ENCODE measurements around the gene RBM18. TPM values are rescaled to one million over a fixed set of nuclear protein-coding genes. Genes with fewer than 3 reads are reported as not detected.

The RBM18 gene
- total RNA-seq, 1 experiment from 2014 or later: 32.5 TPM

- no peaks in the 10 kb centered on the region for H3K4me1 ChIP-seq (ENCODE audit: control insufficient read depth in 1 of 2, insufficient read depth in 2 of 2, low read length in 2 of 2)
- no peaks in the 10 kb centered on the region for H3K9me3 ChIP-seq (ENCODE audit: control insufficient read depth in 1 of 2, insufficient read depth in 1 of 2, low read depth in 1 of 2, low read length in 2 of 2)
- H3K27ac ChIP-seq (ENCODE audit: low read depth, low read length): no peak overlapping the region
- CTCF ChIA-PET: no interaction called here
- H4K20me1 ChIP-seq (ENCODE audit: insufficient read depth): no peaks in the 10 kb centered on the region
- POLR2A ChIA-PET: no interaction called here
- ATAC-seq (no peak), DNase-seq (ENCODE audit: low read depth, low spot score) (no peak)
- RAD21 ChIA-PET (ENCODE audit: low non-redundant PET in 1 of 2, low total read pairs in 2 of 2, uncharacterized antibody in 2 of 2, unreplicated experiment in 2 of 2): no interaction called here
- no peaks in the 10 kb centered on the region for H3K27me3 ChIP-seq (ENCODE audit: insufficient read depth, low read length)
- no peak overlapping the region for H3K4me2 ChIP-seq (ENCODE audit: low read length)
- H3K9me2 ChIP-seq (ENCODE audit: insufficient read depth): no peaks in the 10 kb centered on the region
- no peak for TF ChIP-seq POLR2A (IDR thresholded peaks at IDR 0.05; ENCODE audit: borderline replicate concordance, extremely low read depth, insufficient read depth, insufficient read length)
- TF ChIP-seq CBX3 (IDR thresholded peaks at IDR 0.05; ENCODE audit: low read depth): no peak
- TF ChIP-seq REST (IDR thresholded peaks at IDR 0.05; ENCODE audit: low read depth): no peak
- no peak for TF ChIP-seq EGR1 (IDR thresholded peaks at IDR 0.05; ENCODE audit: low read depth)
- no peak for TF ChIP-seq RAD21 (IDR thresholded peaks at IDR 0.05; ENCODE audit: low read depth)
- no peak for TF ChIP-seq ZFX (IDR thresholded peaks at IDR 0.05)
- TF ChIP-seq ZNF274 (IDR thresholded peaks at IDR 0.05; ENCODE audit: low read depth, low read length): no peak
- no peak for TF ChIP-seq SIN3A (IDR thresholded peaks at IDR 0.05; ENCODE audit: low read depth)
- no peak for TF ChIP-seq TCF7L2 (IDR thresholded peaks at IDR 0.05; ENCODE audit: borderline replicate concordance, extremely low read depth, insufficient read depth, insufficient read length)
- no peak for TF ChIP-seq YY1 (IDR thresholded peaks at IDR 0.05; ENCODE audit: extremely low read depth, insufficient replicate concordance, low read depth, low read length)
- no peak for TF ChIP-seq EZH2 (IDR thresholded peaks at IDR 0.05)
- TF ChIP-seq JUND (IDR thresholded peaks at IDR 0.05): no peak
- TF ChIP-seq ATF3 (IDR thresholded peaks at IDR 0.05): no peak
- no peak for TF ChIP-seq SP1 (IDR thresholded peaks at IDR 0.05; ENCODE audit: low read depth)
- no peak overlapping the region for H3K4me3 ChIP-seq (replicated peaks in 1 of 2; ENCODE audit: low read depth in 1 of 2, low read length in 2 of 2)
- no peak overlapping the region for H3K9ac ChIP-seq (ENCODE audit: low read length)
- H2AFZ ChIP-seq (ENCODE audit: low read depth, low read length, poor library complexity, severe bottlenecking): no peak overlapping the region
- no TSS peak for BruUV-seq (replicated peaks)
- intact Hi-C loops (cut with micrococcal nuclease): no loop called here
- H3K36me3 ChIP-seq (ENCODE audit: control insufficient read depth in 1 of 2, insufficient read depth in 2 of 2, low read length in 2 of 2): peaks cover 2 to 8% of the 10 kb centered on the region in 2 experiments
- peaks cover 66% of the 10 kb centered on the region for H3K79me2 ChIP-seq (ENCODE audit: insufficient read depth, low read length)
Measured at GRCh38 chr9:122302237-122303093, 37.8 kb upstream of the RBM18 start.

Data from HCT116 (cell line).